Amniotic stem cell (primary cell): ENCODE data around the gene MEA1.
"Not testable (repeated sequence)": the region's sequence is repeated elsewhere in the genome, so short reads cannot be mapped to it uniquely, and the experiment has no call there.

Experiments used
- DNase-seq: peaks from one replicate; lab custom pipeline; 2025; lab: John Stamatoyannopoulos, UW

MEA1 gene

DNA sequence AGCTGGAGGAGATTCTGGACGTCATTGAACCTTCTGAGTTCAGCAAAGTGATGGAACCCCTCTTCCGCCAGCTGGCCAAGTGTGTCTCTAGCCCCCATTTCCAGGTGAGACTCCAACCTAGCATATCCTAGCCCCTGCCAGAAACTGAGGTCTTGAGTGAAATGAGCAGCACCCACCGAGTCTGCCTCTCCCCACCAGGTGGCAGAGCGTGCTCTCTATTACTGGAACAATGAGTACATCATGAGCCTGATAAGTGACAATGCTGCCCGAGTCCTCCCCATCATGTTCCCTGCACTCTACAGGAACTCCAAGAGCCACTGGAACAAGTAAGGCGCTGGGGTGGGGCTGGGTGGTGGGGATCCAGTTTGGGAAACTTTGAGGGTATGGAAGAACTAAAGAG, 4.6 kb downstream of the MEA1 start:
- no peak for DNase-seq

- no peak for DNase-seq
Observed at GRCh38 chr6:43007126-43007525, 6.6 kb downstream of the MEA1 start.

GRCh38 chr6:43006251-43006650, 7.5 kb downstream of the MEA1 start:
- DNase-seq, result no peak

DNA sequence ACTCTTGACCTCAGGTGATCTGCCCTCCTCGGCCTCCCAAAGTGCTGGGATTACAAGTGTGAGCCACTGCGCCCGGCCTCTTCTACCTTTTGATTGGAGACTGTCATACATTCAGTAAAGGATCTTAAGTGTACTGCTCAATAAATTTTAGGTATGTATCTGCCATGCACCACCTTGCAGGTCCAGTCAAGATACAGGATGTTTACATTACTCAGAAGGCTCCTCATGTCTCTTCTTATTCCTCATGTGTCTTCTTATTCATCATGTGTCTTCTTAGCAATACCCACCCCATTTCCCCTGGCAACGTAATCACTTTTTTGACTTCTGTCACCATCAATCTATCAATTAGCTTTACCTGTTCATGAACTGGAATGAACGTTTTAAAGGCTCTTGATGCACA, 7.9 kb downstream of the MEA1 start:
- no peak for DNase-seq

DNA sequence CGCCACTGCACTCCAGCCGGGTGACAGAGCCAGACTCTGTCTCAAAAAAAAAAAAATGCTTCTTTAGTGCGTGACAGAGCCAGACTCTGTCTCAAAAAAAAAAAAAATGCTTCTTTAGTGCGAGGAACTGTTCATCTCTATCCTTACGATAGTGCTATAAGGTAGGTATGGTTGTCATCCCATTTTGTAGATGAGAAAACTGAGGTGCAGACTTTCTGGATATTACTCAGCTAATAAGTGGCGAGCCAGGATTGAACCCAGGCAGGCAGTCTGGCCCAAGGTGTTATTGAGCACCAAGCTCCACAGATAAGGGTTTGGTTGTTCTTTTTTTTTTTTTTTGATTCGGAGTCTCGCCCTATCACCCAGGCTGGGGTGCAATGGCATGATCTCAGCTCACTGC, 11.9 kb downstream of the MEA1 start:
- no peak for DNase-seq

GRCh38 chr6:42998205-42998604, 15.5 kb downstream of the MEA1 start:
- DNase-seq, result not testable (repeated sequence)

GRCh38 chr6:42996513-42996912, 17.2 kb downstream of the MEA1 start:
- no peak for DNase-seq

- DNase-seq, result no peak
Observed at GRCh38 chr6:42993445-42993844, 20.3 kb downstream of the MEA1 start.

DNA sequence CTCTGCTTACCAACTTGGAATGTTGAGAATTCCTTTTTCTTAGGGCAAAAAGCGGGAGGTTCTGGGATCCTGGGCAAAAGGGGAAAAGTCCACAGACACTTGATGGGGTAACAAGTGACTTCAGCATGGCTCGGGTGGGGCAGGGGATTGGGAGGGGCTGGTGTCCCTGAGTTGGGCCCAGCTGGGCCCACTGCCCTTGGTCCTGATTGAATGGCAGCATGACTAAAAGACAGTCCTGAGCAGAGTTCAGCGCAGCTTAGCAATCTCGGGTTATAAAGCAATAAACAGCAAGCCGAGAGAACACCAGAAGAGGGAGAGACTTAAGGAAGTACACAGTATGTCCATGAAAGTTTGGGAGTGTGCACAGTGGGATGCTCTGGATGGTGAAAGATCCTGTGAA, 23.8 kb downstream of the MEA1 start:
- DNase-seq, result no peak

GRCh38 chr6:42988486-42989020, 25.2 kb downstream of the MEA1 start:
- no peak for DNase-seq

DNA sequence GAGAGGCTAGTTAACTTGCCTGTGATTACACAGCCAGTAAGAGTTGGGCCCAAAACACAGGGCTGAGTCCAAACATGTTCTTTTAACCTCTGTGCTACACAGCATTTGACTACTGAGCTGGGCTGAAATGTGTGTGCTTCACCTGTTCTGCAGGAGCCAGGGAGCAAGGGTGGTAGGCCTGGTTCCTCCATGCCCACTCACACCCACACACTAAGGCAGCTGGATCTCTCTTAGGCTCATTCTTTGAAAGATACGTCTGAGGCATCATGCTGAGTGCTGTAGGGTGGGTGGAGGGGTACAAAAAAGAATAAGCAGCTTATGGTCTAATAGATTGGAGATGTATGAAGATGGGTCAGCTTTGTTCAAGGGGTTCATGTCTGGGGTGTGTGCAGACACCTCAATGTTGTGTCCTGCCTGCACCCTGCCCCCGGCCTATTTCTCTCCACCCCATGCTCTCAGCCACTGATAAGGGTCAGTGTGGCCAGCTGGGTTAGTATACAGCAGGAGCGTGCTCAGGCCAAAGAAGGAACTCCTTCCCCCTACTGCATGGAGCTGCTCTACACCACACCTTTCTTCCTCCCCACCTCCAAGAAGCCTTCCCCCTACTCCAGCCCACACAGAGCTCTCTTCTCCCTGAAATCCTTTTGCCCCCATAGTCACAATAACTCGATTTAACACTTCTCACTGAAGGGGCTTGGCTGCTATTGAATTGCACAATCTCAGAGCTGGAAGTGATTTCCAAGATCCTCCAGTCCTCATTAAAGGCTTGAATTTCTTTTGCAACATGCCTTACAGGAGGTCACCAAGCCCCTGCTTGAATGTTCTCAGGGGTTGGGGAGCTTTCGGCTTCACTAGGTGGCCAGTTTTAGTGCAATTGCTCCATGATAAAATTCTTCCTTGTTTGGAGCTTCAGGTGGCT, 26.0 kb downstream of the MEA1 start:
- no peak for DNase-seq

- DNase-seq, result no peak
Observed at GRCh38 chr6:42984924-42985475, 28.7 kb downstream of the MEA1 start.

DNA sequence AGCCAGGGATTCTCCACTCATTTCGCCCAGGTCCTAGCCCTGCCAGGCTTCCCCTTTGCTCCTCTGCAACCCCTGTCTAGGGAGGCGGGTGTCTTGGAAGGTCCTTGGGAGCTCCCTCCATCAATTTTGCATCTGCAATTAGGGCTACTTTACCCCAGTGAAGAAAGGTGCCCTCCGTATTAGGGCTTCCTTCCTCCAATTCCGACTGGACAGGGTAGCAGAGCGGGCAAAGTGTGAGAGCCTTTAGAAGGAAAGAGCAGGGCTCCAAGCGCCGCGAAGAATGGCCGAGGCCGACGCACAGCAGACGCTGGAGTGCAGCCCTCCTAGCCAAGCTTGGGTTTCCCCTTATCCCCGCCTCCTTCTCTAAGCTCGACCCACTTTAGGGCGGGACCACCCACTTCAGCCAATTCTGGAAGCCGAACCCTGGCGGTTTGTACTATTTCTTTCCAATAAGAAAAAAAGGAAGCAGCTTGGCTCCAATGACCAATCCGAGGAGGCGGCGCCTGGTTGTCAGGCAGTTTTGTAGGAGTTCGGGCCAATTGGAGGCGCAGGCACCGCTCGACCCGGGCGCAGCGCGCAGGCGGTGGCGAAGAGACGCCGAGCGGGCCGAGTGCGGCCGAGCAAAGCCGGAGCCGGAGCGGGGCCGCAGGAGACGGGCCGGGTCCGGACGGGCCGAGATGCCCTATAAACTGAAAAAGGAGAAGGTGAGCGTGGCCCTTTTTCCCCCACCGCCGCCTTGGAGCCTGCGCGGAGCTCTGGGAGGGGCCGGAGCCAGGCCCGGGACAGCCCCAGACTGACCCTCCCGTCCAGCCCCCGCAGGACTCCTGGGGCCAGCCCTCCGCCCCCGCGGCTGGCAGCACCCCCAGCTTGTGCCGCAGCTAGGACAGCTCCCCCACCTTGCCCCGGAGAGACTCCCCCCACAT, 29.5 kb downstream of the MEA1 start, which contains the start of gene PPP2R5D:
Gene PPP2R5D, plus strand, starts transcription at position 570 of the 923 bp plus-strand sequence. Its CDS starts 108 bp downstream, at position 678.
- DNase-seq, result peak; percentile 99

GRCh38 chr6:42981836-42982235, 31.9 kb downstream of the MEA1 start:
- DNase-seq, result no peak

GRCh38 chr6:42979523-42980177, 34.1 kb downstream of the MEA1 start:
- DNase-seq, result no peak

GRCh38 chr6:42978839-42979522, 34.8 kb downstream of the MEA1 start, which contains the start of gene PEX6:
Gene PEX6, minus strand, starts transcription at chr6:42979181. Its CDS starts 31 bp downstream, at chr6:42979150.
- peak; percentile 51 for DNase-seq

DNA sequence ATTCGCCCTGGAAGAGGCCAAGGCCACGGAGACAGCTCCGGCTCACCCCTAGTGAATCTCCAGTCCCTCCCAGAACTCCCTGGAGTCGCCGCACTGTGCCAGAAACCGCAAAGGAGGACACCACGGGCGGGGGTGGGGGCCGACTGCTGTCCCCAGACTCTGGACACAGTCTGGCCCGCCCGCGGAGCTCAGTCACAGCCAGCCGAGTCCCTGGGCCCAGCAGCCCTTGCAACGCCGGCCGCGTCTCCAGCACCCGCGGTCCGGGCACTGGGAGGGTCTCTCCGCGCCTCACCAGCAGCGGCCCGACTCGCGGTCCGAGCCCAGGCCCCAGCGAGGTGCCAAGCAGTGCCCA, 35.3 kb downstream of the MEA1 start:
- DNase-seq, result no peak

GRCh38 chr6:42974919-42975505, 38.7 kb downstream of the MEA1 start:
- no peak for DNase-seq

DNA sequence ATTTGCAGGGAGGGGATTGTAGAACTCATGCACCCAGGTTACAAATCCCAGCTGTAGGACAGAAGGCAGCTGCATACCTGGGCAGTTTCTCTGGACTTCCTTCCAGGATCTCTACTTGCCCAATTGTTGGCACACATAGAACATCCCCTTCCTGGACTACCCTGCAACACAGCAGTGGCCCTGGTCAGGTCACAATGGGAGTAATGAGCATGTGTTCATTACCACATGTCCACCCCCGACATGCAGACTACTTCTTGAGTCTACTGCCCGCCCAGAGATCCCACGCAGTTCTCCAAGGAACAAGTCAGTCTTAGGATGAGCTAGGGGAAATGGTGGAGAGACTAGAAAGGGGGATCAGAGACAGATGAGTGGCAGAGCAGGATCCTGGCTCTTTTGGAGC, 39.8 kb downstream of the MEA1 start:
- no peak for DNase-seq

DNA sequence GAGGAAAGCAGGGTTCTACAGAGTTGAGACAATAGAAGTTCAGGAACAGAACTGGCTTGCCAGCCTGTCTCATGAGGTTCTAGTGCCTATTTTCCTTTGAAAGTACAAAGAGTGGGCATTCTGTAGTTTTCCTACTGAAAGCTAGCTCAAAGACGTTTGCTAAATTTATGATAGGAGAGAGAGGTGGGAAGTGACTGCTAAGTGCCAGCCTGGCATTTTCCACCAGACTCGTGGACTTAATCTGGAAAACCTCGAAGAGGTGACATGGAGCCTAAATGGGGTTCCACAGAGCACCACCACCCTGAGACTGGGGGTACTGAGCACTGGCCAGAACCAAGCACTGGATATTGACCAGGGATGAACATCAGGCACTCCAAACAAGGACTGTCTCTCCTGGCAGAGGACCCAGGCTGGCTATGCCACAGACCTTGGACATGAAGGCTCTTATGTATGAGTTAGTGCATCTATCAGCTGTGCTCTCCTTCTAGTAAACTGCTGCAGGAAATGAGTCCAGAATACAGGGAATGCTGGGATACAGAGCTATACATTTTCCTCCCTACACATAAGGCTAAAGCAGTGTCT, 41.9 kb downstream of the MEA1 start:
- no peak for DNase-seq
